HepG2 (cell line): ENCODE measurements around the gene PPM1G. TPM values are rescaled to one million over a fixed set of nuclear protein-coding genes. Genes with fewer than 3 reads are reported as not detected.

Source experiments
- ATAC-seq: fragments of 200-7000 bp; cut with Tn5 transposase; 3 replicates; pipeline ENCODE4 v1.9.1; 2020; ENCODE audit warnings: mild to moderate bottlenecking, moderate library complexity
- BruUV-seq: library from RNA; stranded (reverse); fragments of 400-500 nt; replicated peaks from 2 replicates; lab custom pipeline; 2021; lab: Mats Ljungman, UMichigan
- CTCF ChIA-PET: fragments of 300-600 bp; formaldehyde crosslinking; extraction: SDS; loops from one replicate; lab custom pipeline; 2021; ENCODE audit warnings: low total read pairs, inconsistent platforms, low intra/inter-chr PET ratio; lab: Yijun Ruan, JAX
- POLR2A ChIA-PET: fragments of 350-600 bp; sonication (Branson Sonifier 250); formaldehyde crosslinking; loops from one replicate; lab custom pipeline; 2020; ENCODE audit warnings: antibody characterized with exemption, inconsistent platforms; lab: Yijun Ruan, JAX
- DNase-seq: peaks from one replicate; pipeline ENCODE4 v3.0.0-alpha.2; 2015; ENCODE audit warnings: low spot score
- FAIRE-seq: peaks from 3 replicates; lab custom pipeline; 2011; peaks lifted over from hg19 to GRCh38; lab: Jason Lieb, UNC
- H2AFZ ChIP-seq: one replicate; pipeline ENCODE4 v1.6.1; 2011; ENCODE audit warnings: low read length, inconsistent platforms
- H3K27ac ChIP-seq: fragments of 300-600 bp; 3 replicates; pipeline ENCODE4 v1.8.0; 2011; ENCODE audit warnings: mixed run types, mild to moderate bottlenecking, mixed read lengths, low read length, inconsistent platforms; ENCODE audit not compliant: insufficient read depth; ENCODE audit errors: extremely low read length
- H3K27me3 ChIP-seq, 2 experiments: fragments of 200-600 bp in 1 of 2; 2 replicates in 1 of 2; 3 replicates in 1 of 2; pipeline versions ENCODE4 v1.6.0 to v1.8.0; 2011; ENCODE audit warnings: low read length in 2 of 2, mild to moderate bottlenecking in 2 of 2, moderate library complexity in 2 of 2, inconsistent platforms in 1 of 2; ENCODE audit not compliant: insufficient read depth in 2 of 2, control insufficient read depth in 1 of 2
- H3K36me3 ChIP-seq, 2 experiments: fragments of 200-600 bp in 1 of 2; replicated peaks in 1 of 2; 2 replicates in 1 of 2; 3 replicates in 1 of 2; pipeline versions ENCODE4 v1.5.1 to v1.8.0; 2011; ENCODE audit warnings: low read length in 2 of 2, inconsistent platforms in 1 of 2; ENCODE audit not compliant: insufficient read depth in 2 of 2, control insufficient read depth in 1 of 2
- H3K4me1 ChIP-seq: 2 replicates; pipeline ENCODE4 v1.5.1; 2012; ENCODE audit warnings: low read length, inconsistent platforms; ENCODE audit not compliant: insufficient read depth
- H3K4me2 ChIP-seq: 2 replicates; pipeline ENCODE4 v1.6.0; 2011; ENCODE audit warnings: low read depth, low read length, inconsistent platforms
- H3K4me3 ChIP-seq, 3 experiments: fragments of 200-600 bp in 1 of 3; sonication (generic), shearing (Covaris generic) in 1 of 3; replicated peaks in 1 of 3; 2 replicates each; pipeline ENCODE4 v1.5.1; 2011 to 2016; ENCODE audit warnings: low read length in 3 of 3, inconsistent platforms in 2 of 3, low read depth in 2 of 3, mild to moderate bottlenecking in 2 of 3, control low read depth in 1 of 3, mixed read lengths in 1 of 3; ENCODE audit not compliant: insufficient read depth in 1 of 3
- H3K79me2 ChIP-seq: one replicate; pipeline ENCODE4 v1.6.1; 2011; ENCODE audit warnings: low read length, inconsistent platforms; ENCODE audit not compliant: insufficient read depth
- H3K9ac ChIP-seq: 2 replicates; pipeline ENCODE4 v1.6.0; 2011; ENCODE audit warnings: mild to moderate bottlenecking, low read depth, low read length, inconsistent platforms; ENCODE audit not compliant: insufficient read depth
- H3K9me3 ChIP-seq: 2 replicates; pipeline ENCODE4 v1.5.1; 2012; ENCODE audit warnings: mild to moderate bottlenecking, low read length
- H4K20me1 ChIP-seq: 2 replicates; pipeline ENCODE4 v1.6.0; 2011; ENCODE audit warnings: inconsistent platforms, mild to moderate bottlenecking, low read length, moderate library complexity; ENCODE audit not compliant: insufficient read depth
- CREB1 ChIP-seq, 2 experiments: fragments of 450-650 bp in 1 of 2; IDR thresholded peaks; 2 replicates each; pipeline ENCODE4 v1.6.1; 2016 to 2017; ENCODE audit warnings: control low read depth in 1 of 2, mild to moderate bottlenecking in 1 of 2, missing compliant biosample characterization in 1 of 2, missing genetic modification characterization in 1 of 2
- HBP1 ChIP-seq: IDR thresholded peaks from 2 replicates; pipeline ENCODE4 v1.6.1; 2016; ENCODE audit warnings: low read depth, control low read depth
- HDAC1 ChIP-seq: sonication (generic); formaldehyde crosslinking; IDR thresholded peaks from 2 replicates; pipeline ENCODE4 v1.5.1; 2020; ENCODE audit warnings: mild to moderate bottlenecking, missing genetic modification reagents
- HNRNPL ChIP-seq: fragments of 200-400 bp; formaldehyde crosslinking; IDR thresholded peaks from 2 replicates; pipeline ENCODE4 v1.6.1; 2017; ENCODE audit warnings: mild to moderate bottlenecking, low read depth, low read length
- IKZF4 ChIP-seq: sonication (generic); formaldehyde crosslinking; IDR thresholded peaks from 2 replicates; pipeline ENCODE4 v1.5.1; 2020; ENCODE audit warnings: borderline replicate concordance, mild to moderate bottlenecking, low read depth, missing genetic modification reagents; ENCODE audit errors: not compliant biosample characterization
- MTF1 ChIP-seq: sonication (generic); formaldehyde crosslinking; IDR thresholded peaks from 2 replicates; pipeline ENCODE4 v1.5.0; 2020; ENCODE audit warnings: missing genetic modification reagents
- NFKBIZ ChIP-seq: IDR thresholded peaks from 2 replicates; pipeline ENCODE4 v1.6.1; 2018; ENCODE audit warnings: missing genetic modification reagents, missing compliant biosample characterization
- PRMT3 ChIP-seq: sonication (generic); formaldehyde crosslinking; IDR thresholded peaks from 2 replicates; pipeline ENCODE4 v1.8.1; 2022; ENCODE audit warnings: low read depth, mild to moderate bottlenecking, moderate library complexity, missing genetic modification reagents, borderline replicate concordance
- SIX1 ChIP-seq: sonication (generic); formaldehyde crosslinking; IDR thresholded peaks from 2 replicates; pipeline ENCODE4 v1.4.0; 2020; ENCODE audit warnings: missing genetic modification reagents, borderline replicate concordance
- STAT5B ChIP-seq: sonication (generic); formaldehyde crosslinking; IDR thresholded peaks from 2 replicates; pipeline ENCODE4 v1.4.0; 2020; ENCODE audit warnings: missing genetic modification reagents
- TP53 ChIP-seq: sonication (generic); formaldehyde crosslinking; conservative IDR thresholded peaks from 2 replicates; pipeline ENCODE4 v1.4.0; 2020; ENCODE audit warnings: missing genetic modification reagents
- ZBTB7B ChIP-seq: sonication (generic); formaldehyde crosslinking; IDR thresholded peaks from 2 replicates; pipeline ENCODE4 v1.4.0; 2020; ENCODE audit warnings: missing genetic modification reagents
- ZNF101 ChIP-seq: sonication (generic); formaldehyde crosslinking; IDR thresholded peaks from 2 replicates; pipeline ENCODE4 v1.4.0; 2020; ENCODE audit warnings: mild to moderate bottlenecking, low read depth, missing genetic modification reagents, borderline replicate concordance
- ZNF234 ChIP-seq: sonication (generic); formaldehyde crosslinking; conservative IDR thresholded peaks from 2 replicates; pipeline ENCODE4 v1.5.1; 2020; ENCODE audit warnings: mild to moderate bottlenecking, missing genetic modification reagents
- ZNF263 ChIP-seq: sonication (generic); formaldehyde crosslinking; IDR thresholded peaks from 2 replicates; pipeline ENCODE4 v1.4.0; 2020; ENCODE audit warnings: missing genetic modification reagents
- ZNF275 ChIP-seq: sonication (generic); formaldehyde crosslinking; IDR thresholded peaks from 2 replicates; pipeline ENCODE4 v1.8.0; 2022; ENCODE audit warnings: missing genetic modification reagents, mild to moderate bottlenecking, inconsistent platforms, borderline replicate concordance
- ZNF629 ChIP-seq: sonication (generic); formaldehyde crosslinking; conservative IDR thresholded peaks from 2 replicates; pipeline ENCODE4 v1.5.0; 2020; ENCODE audit warnings: missing genetic modification reagents
- ZSCAN22 ChIP-seq: sonication (generic); formaldehyde crosslinking; IDR thresholded peaks from 2 replicates; pipeline ENCODE4 v1.4.0; 2020; ENCODE audit warnings: mild to moderate bottlenecking, missing genetic modification reagents
- WGBS: methylation state at CpG from one replicate; pipeline ENCODE4 v1.1.6; 2017; ENCODE audit warnings: low lambda C conversion rate; 5-methylcytosine and 5-hydroxymethylcytosine counted together
- in situ Hi-C: cut with HindIII; loops from 2 replicates; pipeline ENCODE4 v1.10.0; 2017; ENCODE audit warnings: low pct_unique_long_range_greater_than_20kb; ENCODE audit not compliant: extremely low pct_ligation_motif_present
- intact Hi-C: fragments of 100-400 bp; cut with micrococcal nuclease; formaldehyde crosslinking; loops from one replicate; pipeline ENCODE4 v1.10.0; 2022; ENCODE audit not compliant: unreplicated experiment
- polyA plus RNA-seq, 8 experiments: library from polyadenylated mRNA; depleted of rRNA in 3 of 8; stranded (reverse) in 7 of 8; unstranded in 1 of 8; fragments of >200 nt; fragmentation: Illumina TruSeq in 4 of 8; extraction: Trizol in 4 of 8; gene quantifications; 2 replicates each; pipeline versions ENCODE4 v1.2.1 to v1.2.3, GENCODE V29; 2011 to 2016; ENCODE audit warnings: low read depth in 4 of 8, missing spikeins in 1 of 8, mixed read lengths in 1 of 8; ENCODE audit not compliant: insufficient read depth in 1 of 8
- total RNA-seq, 5 experiments: library from RNA; depleted of rRNA; stranded (reverse); fragments of >200 nt; fragmentation: Illumina TruSeq; extraction: Trizol; gene quantifications; 2 replicates each; pipeline ENCODE4 v1.2.3, GENCODE V29; 2016; ENCODE audit warnings: low read depth in 1 of 5
- TF ChIP-seq, protein P1 (sequence below): sonication (generic); formaldehyde crosslinking; conservative IDR thresholded peaks from 2 replicates; pipeline ENCODE4 v1.4.0; 2020; ENCODE audit warnings: missing genetic modification reagents

The PPM1G gene
- total and polyA plus RNA-seq, 2 of the 13 experiments (the other 11 are each of a cell fraction or from before 2014, with no cell fraction given) = 58.2 to 213 TPM

DNA sequence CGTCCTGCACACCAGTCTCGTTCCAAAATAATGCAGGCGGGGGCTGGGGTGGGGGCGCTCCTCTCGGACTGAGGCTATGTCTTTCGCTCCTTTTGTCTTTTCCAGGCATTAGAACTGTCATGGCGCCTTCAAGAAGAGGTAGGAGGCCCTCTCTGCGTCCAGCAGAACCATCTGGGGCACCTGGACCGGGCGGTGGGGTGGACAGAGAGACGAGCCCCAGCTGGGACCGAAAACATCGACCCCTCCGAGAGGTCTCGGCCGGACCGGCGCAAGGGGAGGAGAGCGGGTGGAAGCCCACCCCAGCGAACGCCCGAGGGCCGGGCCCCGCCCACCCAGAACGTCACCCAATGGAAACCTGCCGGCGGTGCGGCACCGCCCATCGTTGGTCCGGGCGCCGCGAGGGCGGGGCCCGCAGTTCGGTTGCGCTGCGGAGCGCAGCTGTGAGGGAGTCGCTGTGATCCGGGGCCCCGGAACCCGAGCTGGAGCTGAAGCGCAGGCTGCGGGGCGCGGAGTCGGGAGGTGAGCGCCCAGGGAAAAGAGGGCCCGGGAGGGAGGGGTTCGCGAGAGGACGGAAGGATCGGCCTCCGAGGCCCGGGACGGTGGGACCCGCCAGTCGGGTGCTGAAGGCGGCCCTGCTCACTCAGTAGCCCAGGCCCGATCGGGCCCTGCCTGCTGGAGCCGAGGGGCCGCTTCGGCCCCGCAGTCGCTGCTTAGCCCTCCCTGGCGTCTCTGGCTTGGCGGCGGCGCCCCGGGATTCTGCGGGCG is 19.0 kb upstream of the PPM1G start, which contains the start of gene NRBP1:
NRBP1 (plus strand) TSS at position 419 of the 765 bp plus-strand sequence. CDS start 4,643 bp downstream, outside the sequence.
- ChIA-PET CTCF (interaction anchor here (4.8 kb wide), 1 partner anchor 20 kb away, joined by 29 read pairs; the partner anchor contains the start of gene PPM1G), POLR2A (interaction anchor here (0.8 to 5.3 kb wide), 30 partner anchors 11 to 378 kb away, joined by 3 to 133 read pairs (median 5); partner anchors contain the start of genes AGBL5, ATRAID, CCDC121 and EIF2B4)
- Histone ChIP-seq H3K27me3 (no peaks in the 10 kb centered on the region; a peak in 1 of 5 replicates), H3K4me2 (peak within 1 kb of the TSS; percentile 89), H3K4me3 (peak within 1 kb of the TSS; percentile 86 to 100 (median 100)), H3K9me3 (no peaks in the 10 kb centered on the region), H3K27ac (peak within 1 kb of the TSS; percentile 99), H2AFZ (peak within 1 kb of the TSS; percentile 4), H3K36me3 (peaks cover 3 to 8% of the 10 kb centered on the region in 2 experiments), H3K4me1 (peaks cover 58% of the 10 kb centered on the region), H4K20me1 (peaks cover 29% of the 10 kb centered on the region), H3K79me2 (peaks cover 39% of the 10 kb centered on the region), H3K9ac (peak within 1 kb of the TSS; percentile 100)
- no TSS peak for BruUV-seq
- intact Hi-C loops = loop anchor here (1.0 kb wide), 1 partner anchor 19 kb away; the partner anchor contains the start of gene PPM1G
- 1% methylated on average over 50 of the region's 75 CpGs for WGBS
- ATAC-seq (peak; percentile 90), FAIRE-seq (peak; percentile 64), DNase-seq (peak; percentile 91)
- in situ Hi-C loops = no loop called here
- TF ChIP-seq STAT5B = peak; percentile 44; the same call in 1 of the 2 replicates
- no peak for TF ChIP-seq MTF1 (CRISPR knock-in tag)
- TF ChIP-seq IKZF4 (CRISPR knock-in tag) = peak; percentile 85
- peak; percentile 91 for TF ChIP-seq HDAC1 (CRISPR knock-in tag)
- TF ChIP-seq PRMT3 = peak; percentile 83; the same call in 1 of the 2 replicates
- no peak for TF ChIP-seq ZNF629 (CRISPR knock-in tag)
- TF ChIP-seq ZNF263 (CRISPR knock-in tag) = peak; percentile 3; the same call in 1 of the 2 replicates
- peak; percentile 30; the same call in 1 of the 2 replicates for TF ChIP-seq ZNF234
- no peak for TF ChIP-seq HNRNPL
- no peak for TF ChIP-seq SIX1 (CRISPR knock-in tag)
- peak; percentile 93 for TF ChIP-seq ZBTB7B (CRISPR knock-in tag)
- no peak; the same call in 1 of the 2 replicates for TF ChIP-seq ZSCAN22 (CRISPR knock-in tag)
- TF ChIP-seq ZNF275 (CRISPR knock-in tag) = peak; percentile 71
- peak; percentile 69; the same call in 1 of the 2 replicates for TF ChIP-seq CREB1 (IDR thresholded peaks at IDR 0.05)
- peak; percentile 76 for TF ChIP-seq CREB1 (CRISPR knock-in tag; IDR thresholded peaks at IDR 0.05)
- TF ChIP-seq HBP1 (CRISPR knock-in tag) = peak; percentile 92
- peak; percentile 66 for TF ChIP-seq NFKBIZ (CRISPR knock-in tag)
- TF ChIP-seq ZNF101 = no peak; the same call in 1 of the 2 replicates
- TF ChIP-seq, protein P1, sequence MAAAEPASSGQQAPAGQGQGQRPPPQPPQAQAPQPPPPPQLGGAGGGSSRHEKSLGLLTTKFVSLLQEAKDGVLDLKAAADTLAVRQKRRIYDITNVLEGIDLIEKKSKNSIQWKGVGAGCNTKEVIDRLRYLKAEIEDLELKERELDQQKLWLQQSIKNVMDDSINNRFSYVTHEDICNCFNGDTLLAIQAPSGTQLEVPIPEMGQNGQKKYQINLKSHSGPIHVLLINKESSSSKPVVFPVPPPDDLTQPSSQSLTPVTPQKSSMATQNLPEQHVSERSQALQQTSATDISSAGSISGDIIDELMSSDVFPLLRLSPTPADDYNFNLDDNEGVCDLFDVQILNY (CRISPR knock-in tag) = no peak
- peak; percentile 58; the same call in 1 of the 2 replicates for TF ChIP-seq TP53
